H1 (cell line): Measurements from ENCODE around the gene MEIOSIN. TPM values are rescaled to one million over a fixed set of nuclear protein-coding genes. Genes with fewer than 3 reads are reported as not detected.

Experiments used
- JUND ChIP-seq: IDR thresholded peaks from 2 replicates; pipeline ENCODE4 v1.6.1; 2011; ENCODE audit warnings: mild to moderate bottlenecking, improper control_type of control experiment, low read length
- POLR2AphosphoS5 ChIP-seq: IDR thresholded peaks from 2 replicates; pipeline ENCODE4 v1.6.1; 2011; ENCODE audit warnings: low read depth, low read length
- RNF2 ChIP-seq: fragments of 200-900, 300-1000 bp; sonication (generic); IDR thresholded peaks from 2 replicates; pipeline ENCODE4 v1.7.1; 2016; ENCODE audit warnings: borderline replicate concordance, low read depth, mild to moderate bottlenecking, antibody characterized with exemption, low read length; ENCODE audit not compliant: poor library complexity, severe bottlenecking; ENCODE audit errors: missing control alignments
- TEAD4 ChIP-seq: IDR thresholded peaks from 2 replicates; pipeline ENCODE4 v1.6.1; 2012; ENCODE audit warnings: low read depth, low read length, inconsistent platforms, mixed read lengths
- polyA plus RNA-seq, 7 experiments: library from polyadenylated mRNA; depleted of rRNA in 3 of 7; stranded (reverse) in 5 of 7; unstranded in 2 of 7; fragments of >200 nt in 5 of 7; fragments of 200-250 nt in 2 of 7; gene quantifications; 1 replicate in 5 of 7; 2 replicates in 1 of 7; 4 replicates in 1 of 7; pipeline versions ENCODE4 v1.2.1 to v1.2.3, GENCODE V29; 2011 to 2013; ENCODE audit warnings: missing spikeins in 2 of 7, mixed read lengths in 2 of 7
- total RNA-seq: library from RNA; stranded (reverse); fragmentation: NEBNext Ultra II Directional; extraction: Animal tissue kit (Norgen Biotek cat#: 25700); gene quantifications from 2 replicates; pipeline ENCODE4 v1.2.1, GENCODE V29; 2021

The MEIOSIN gene
- total and polyA plus RNA-seq, 2 of the 8 experiments (the other 6 are each of a cell fraction or from before 2014, with no cell fraction given), result 0.11 TPM; not detected in 1

DNA sequence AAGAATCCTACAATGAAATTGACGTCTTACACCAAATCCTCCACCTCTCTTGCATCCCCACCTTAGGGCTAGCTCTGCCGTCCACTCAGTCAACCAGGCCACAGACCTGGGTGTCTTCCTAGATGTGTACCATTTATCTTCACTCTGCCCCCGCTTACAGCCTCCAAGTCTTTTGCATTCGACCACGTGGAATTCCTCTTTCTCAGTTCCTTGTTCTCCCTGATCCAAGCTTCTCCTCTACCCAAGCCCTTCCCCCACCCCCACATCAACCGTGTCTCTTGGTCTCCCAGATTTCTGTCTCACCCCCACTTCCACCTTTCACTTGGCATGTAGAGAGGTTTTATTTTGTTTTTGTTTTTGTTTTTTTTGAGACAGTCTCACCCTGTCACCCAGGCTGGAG is 60.6 kb downstream of the MEIOSIN start (continued):
- TF ChIP-seq RNF2, result no peak
- no peak for TF ChIP-seq JUND
- TF ChIP-seq POLR2AphosphoS5, result no peak
- no peak for TF ChIP-seq TEAD4
